ENCODE data around the gene CPSF3. TPM values are rescaled to one million over a fixed set of nuclear protein-coding genes. Genes with fewer than 3 reads are reported as not detected.
A peak's percentile ranks its signal among the peaks of the same experiment; 100 is the strongest.

CPSF3 gene
- total and polyA plus RNA-seq, 2 of the 13 experiments (the other 11 are each of a cell fraction or from before 2014, with no cell fraction given) = 19.8 to 93.0 TPM

DNA sequence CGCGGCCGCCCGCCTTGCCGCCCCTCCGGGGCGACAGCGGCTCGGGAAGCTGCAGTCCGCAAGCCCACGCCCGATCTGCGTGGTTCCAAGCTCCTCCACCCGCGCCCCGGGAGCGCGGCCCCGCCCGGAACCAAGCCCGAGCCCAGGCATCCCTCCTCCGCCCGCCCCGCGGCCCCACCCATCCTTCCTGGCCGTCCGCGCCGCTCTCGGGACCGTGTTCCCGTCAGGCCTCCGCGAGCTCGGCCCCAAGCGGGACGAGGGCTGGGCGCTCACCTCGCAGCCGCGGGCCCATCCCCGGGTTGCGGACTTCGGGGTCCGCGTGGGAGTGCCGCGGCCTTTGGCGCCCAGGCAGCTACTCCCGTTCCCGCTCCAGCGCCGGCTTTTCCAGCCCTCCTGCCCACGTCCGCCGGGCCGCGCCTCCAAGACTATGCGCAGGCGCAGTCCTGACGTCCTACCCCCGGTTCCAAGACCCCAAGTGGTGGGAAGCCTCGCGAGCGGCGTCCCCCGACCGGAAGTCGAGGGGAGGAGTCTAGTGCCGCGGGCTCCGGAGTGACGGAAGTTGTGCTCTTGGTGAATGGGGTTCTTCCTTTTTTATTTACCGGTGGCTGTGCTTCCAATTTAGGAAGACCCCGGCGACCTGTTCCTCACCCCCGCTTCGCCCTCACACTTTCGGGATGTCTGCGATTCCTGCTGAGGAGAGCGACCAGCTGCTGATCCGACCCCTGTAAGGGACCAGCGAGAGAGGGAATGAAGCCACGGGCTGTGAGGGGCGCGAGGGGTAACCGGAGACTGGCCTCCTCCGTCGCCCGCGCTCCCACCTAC, at the start of gene CPSF3, which contains the start of gene ITGB1BP1 (continued):
- TF ChIP-seq ZNF775 (CRISPR knock-in tag; IDR thresholded peaks at IDR 0.05; ENCODE audit: borderline replicate concordance) (no peak), SMARCE1 (IDR thresholded peaks at IDR 0.05; ENCODE audit: borderline replicate concordance) (no peak), ZNF792 (CRISPR knock-in tag; IDR thresholded peaks at IDR 0.05) (peak; percentile 89), RFXAP (CRISPR knock-in tag; IDR thresholded peaks at IDR 0.05; ENCODE audit: borderline replicate concordance) (peak; percentile 89), MTA3 (CRISPR knock-in tag; IDR thresholded peaks at IDR 0.05) (no peak), ZBTB49 (CRISPR knock-in tag; IDR thresholded peaks at IDR 0.05; ENCODE audit: borderline replicate concordance) (no peak), PHF21A (CRISPR knock-in tag; IDR thresholded peaks at IDR 0.05) (peak; percentile 77; the same call in 1 of the 2 replicates), GMEB2 (CRISPR knock-in tag; IDR thresholded peaks at IDR 0.05; ENCODE audit: low read depth) (peak; percentile 71; the same call in 1 of the 2 replicates), ZKSCAN5 (CRISPR knock-in tag; IDR thresholded peaks at IDR 0.05) (peak; percentile 33; the same call in 1 of the 2 replicates), POLR2AphosphoS5 (IDR thresholded peaks at IDR 0.05; ENCODE audit: low read depth, low read length) (peak; percentile 88), SRSF4 (IDR thresholded peaks at IDR 0.05; ENCODE audit: low read depth, low read length, poor library complexity, severe bottlenecking) (peak; percentile 78), MXI1 (IDR thresholded peaks at IDR 0.05; ENCODE audit: borderline replicate concordance, low read depth, low read length) (peak; percentile 87; the same call in 2 of the 3 replicates), NCOR1 (IDR thresholded peaks at IDR 0.05; ENCODE audit: borderline replicate concordance, low read length) (no peak), ZBTB21 (CRISPR knock-in tag; IDR thresholded peaks at IDR 0.05) (no peak), EED (CRISPR knock-in tag; IDR thresholded peaks at IDR 0.05) (no peak), ZNF350 (CRISPR knock-in tag; IDR thresholded peaks at IDR 0.05; ENCODE audit: borderline replicate concordance, low read depth) (peak; percentile 91), ATF3 (CRISPR knock-in tag; IDR thresholded peaks at IDR 0.05) (peak; percentile 62)
- TF ChIP-seq, protein P1, sequence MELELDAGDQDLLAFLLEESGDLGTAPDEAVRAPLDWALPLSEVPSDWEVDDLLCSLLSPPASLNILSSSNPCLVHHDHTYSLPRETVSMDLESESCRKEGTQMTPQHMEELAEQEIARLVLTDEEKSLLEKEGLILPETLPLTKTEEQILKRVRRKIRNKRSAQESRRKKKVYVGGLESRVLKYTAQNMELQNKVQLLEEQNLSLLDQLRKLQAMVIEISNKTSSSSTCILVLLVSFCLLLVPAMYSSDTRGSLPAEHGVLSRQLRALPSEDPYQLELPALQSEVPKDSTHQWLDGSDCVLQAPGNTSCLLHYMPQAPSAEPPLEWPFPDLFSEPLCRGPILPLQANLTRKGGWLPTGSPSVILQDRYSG (CRISPR knock-in tag; IDR thresholded peaks at IDR 0.05) = peak; percentile 91
- TF ChIP-seq, protein P2, sequence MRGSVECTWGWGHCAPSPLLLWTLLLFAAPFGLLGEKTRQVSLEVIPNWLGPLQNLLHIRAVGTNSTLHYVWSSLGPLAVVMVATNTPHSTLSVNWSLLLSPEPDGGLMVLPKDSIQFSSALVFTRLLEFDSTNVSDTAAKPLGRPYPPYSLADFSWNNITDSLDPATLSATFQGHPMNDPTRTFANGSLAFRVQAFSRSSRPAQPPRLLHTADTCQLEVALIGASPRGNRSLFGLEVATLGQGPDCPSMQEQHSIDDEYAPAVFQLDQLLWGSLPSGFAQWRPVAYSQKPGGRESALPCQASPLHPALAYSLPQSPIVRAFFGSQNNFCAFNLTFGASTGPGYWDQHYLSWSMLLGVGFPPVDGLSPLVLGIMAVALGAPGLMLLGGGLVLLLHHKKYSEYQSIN (CRISPR knock-in tag; IDR thresholded peaks at IDR 0.05; ENCODE audit: borderline replicate concordance) = no peak
- TF ChIP-seq, protein P3, sequence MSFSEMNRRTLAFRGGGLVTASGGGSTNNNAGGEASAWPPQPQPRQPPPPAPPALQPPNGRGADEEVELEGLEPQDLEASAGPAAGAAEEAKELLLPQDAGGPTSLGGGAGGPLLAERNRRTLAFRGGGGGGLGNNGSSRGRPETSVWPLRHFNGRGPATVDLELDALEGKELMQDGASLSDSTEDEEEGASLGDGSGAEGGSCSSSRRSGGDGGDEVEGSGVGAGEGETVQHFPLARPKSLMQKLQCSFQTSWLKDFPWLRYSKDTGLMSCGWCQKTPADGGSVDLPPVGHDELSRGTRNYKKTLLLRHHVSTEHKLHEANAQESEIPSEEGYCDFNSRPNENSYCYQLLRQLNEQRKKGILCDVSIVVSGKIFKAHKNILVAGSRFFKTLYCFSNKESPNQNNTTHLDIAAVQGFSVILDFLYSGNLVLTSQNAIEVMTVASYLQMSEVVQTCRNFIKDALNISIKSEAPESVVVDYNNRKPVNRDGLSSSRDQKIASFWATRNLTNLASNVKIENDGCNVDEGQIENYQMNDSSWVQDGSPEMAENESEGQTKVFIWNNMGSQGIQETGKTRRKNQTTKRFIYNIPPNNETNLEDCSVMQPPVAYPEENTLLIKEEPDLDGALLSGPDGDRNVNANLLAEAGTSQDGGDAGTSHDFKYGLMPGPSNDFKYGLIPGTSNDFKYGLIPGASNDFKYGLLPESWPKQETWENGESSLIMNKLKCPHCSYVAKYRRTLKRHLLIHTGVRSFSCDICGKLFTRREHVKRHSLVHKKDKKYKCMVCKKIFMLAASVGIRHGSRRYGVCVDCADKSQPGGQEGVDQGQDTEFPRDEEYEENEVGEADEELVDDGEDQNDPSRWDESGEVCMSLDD (CRISPR knock-in tag; IDR thresholded peaks at IDR 0.05; ENCODE audit: borderline replicate concordance) = peak; percentile 58; the same call in 1 of the 2 replicates
